Esophagus squamous epithelium (tissue), 4 donors: ENCODE measurements around the gene ABHD4.

Source experiments
- POLR2A ChIP-seq, 4 donors: fragments of 450-650 bp; IDR thresholded peaks; one replicate each; pipeline ENCODE4 v1.6.1; 2017; ENCODE audit warnings: antibody characterized with exemption in 4 of 4, mild to moderate bottlenecking in 4 of 4, moderate library complexity in 3 of 4
- TF ChIP-seq, protein P1 (sequence below), 6 experiments: fragments of 450-650 bp in 4 of 6; fragments of 200-600 bp in 2 of 6; sonication (generic) in 2 of 6; IDR thresholded peaks; one replicate each; pipeline ENCODE4 v1.5.1; 2016 to 2019; ENCODE audit warnings: antibody characterized with exemption in 6 of 6, mild to moderate bottlenecking in 4 of 6, moderate library complexity in 4 of 6

GRCh38 chr14:22577334-22577908 lies 20.7 kb upstream of the ABHD4 start:
- TF ChIP-seq, protein P1, sequence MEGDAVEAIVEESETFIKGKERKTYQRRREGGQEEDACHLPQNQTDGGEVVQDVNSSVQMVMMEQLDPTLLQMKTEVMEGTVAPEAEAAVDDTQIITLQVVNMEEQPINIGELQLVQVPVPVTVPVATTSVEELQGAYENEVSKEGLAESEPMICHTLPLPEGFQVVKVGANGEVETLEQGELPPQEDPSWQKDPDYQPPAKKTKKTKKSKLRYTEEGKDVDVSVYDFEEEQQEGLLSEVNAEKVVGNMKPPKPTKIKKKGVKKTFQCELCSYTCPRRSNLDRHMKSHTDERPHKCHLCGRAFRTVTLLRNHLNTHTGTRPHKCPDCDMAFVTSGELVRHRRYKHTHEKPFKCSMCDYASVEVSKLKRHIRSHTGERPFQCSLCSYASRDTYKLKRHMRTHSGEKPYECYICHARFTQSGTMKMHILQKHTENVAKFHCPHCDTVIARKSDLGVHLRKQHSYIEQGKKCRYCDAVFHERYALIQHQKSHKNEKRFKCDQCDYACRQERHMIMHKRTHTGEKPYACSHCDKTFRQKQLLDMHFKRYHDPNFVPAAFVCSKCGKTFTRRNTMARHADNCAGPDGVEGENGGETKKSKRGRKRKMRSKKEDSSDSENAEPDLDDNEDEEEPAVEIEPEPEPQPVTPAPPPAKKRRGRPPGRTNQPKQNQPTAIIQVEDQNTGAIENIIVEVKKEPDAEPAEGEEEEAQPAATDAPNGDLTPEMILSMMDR (IDR thresholded peaks at IDR 0.05) = no peak
- TF ChIP-seq POLR2A (IDR thresholded peaks at IDR 0.05) = no peak
